ENCODE results near the gene TRAF2. TPM values are rescaled to one million over a fixed set of nuclear protein-coding genes. Genes with fewer than 3 reads are reported as not detected.

Gene TRAF2
- polyA plus RNA-seq, 3 donors: 10.2 to 15.9 (median 14.7) TPM

DNA sequence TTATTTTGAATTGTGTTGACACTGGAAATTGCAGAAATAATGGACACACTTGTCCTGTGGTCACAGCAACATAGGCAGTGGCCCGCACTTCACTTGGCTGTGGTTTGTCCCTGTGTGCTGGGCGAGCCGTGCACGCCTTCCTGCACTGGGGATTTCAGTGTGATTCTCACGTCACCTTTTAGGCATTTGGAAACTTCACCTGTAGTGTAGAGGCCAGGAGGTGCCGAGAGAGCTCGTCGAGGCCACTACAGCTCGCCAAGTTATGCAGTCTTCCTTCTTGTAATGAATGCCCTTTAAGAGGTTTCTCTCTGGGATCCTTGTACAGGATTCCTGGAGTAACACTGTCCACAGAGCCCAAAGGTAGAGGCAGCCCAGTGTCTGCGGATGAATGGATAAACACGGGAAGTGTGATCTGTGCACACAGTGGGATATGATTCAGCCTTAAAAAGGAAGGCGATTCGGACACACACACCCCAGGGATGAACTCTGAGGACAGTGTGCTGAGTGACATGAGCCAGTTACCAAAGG lies 14.7 kb downstream of the TRAF2 start:
- no peak for DNase-seq (ENCODE audit: extremely low read depth in 1 of 11, low read depth in 9 of 11, low spot score in 4 of 11)

DNA sequence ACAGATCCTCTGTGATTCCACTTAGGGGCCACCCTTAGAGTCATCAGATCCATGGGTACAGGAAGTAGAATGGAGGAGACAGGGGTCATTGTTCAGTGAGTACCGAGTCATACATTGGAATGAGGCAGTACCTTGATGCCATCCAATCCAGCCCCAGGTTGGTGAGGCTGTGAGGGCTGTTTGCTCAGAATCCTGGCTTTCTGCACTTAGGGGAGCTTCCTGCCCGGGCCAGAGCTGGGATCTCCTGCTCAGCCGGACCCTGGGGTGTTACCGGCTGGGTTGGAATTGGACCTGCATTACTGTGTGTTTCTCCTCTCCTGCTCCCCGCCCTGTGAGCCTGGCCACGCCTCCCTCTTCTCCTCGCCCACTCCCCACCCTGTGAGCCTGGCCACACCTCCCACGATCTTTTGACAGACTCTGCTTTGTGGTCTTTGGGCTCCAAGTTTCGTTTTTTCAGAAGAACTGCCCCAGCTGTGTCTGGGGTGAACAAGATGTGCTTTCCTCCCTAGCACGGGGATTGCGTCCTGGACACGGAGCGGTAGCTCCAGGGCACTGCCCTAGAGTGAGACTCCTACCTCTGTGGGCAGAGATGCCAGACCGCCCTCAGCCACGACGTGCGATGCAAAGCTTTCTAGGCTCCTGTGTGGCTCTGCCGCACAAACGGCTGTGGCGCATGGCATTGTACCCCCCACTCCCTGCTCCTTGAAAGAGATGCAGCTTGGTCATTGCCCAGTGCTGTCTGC lies 15.4 kb downstream of the TRAF2 start:
- DNase-seq (ENCODE audit: extremely low read depth in 1 of 11, low read depth in 9 of 11, low spot score in 4 of 11): no peak

DNA sequence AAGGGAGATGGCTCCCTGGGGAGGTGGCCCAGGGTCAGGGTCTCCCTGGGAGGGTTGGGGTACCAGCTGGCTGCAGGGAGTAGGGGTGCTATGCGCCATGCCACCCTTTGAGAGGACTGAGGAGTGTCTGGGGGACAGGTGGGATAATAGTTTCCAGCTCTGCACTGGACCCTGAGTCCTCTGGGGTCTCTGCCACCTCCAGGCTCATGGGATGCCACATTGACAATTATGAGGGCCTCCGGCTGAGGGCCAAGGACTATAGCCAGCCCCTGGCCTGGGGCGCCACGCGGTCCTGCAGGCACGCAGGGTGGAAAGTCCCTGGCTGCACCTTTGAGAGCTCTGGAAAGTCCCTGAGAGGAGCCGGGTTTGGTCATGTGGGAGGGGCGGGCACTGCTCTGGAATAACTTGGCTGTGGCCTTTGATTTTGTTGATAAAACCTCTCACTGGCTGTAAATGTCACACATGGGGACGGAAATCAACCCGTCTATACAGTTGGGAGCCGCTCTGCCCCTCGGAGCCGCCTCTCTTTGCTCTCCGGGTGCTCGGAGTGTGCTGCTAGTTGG lies 16.0 kb downstream of the TRAF2 start:
- peak in 1 of 11 donors; percentile 8 for DNase-seq (ENCODE audit: extremely low read depth in 1 of 11, low read depth in 9 of 11, low spot score in 4 of 11)

DNA sequence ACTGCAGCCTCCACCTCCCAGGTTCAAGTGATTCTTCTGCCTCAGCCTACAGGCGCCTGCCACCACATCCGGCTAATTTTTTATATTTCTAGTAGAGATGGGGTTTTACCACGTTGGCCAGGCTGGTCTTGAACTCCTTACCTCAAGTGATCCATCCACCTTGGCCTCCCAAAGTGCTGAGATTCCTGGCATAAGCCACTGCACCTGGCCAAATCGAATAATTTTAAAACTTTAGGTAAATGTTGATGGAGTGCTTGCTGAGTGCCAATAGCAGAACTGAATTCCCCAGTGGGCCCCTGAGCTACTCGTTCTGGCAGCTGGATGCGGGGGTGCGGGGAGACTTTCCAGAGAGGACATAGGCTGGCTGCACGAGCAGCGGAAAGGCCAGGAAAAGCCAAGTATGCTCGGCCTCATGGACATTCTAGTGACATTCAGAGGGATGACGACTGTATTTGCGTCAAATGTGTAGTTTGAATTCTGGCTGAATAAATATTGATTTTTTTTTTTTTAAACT lies 16.8 kb downstream of the TRAF2 start:
- no peak for DNase-seq (ENCODE audit: extremely low read depth in 1 of 11, low read depth in 9 of 11, low spot score in 4 of 11)

DNA sequence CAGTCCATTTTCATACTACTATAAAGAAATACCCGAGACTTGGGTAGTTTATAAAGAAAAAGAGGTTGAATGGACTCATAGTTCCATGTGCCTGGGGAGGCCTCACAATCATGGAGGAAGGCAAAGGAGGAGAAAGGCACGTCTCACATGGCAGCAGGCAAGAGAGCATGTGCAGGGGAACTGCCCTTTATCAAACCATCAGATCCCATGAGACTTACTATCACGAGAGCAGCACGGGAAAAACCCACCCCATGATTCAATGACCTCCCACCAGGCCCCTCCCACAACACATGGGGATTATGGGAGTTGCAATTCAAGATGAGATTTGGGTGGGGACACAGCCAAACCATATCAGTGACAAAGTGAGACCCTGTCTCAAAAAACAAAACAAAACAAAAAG lies 19.9 kb downstream of the TRAF2 start:
- no peak for DNase-seq (ENCODE audit: extremely low read depth in 1 of 11, low read depth in 9 of 11, low spot score in 4 of 11)

DNA sequence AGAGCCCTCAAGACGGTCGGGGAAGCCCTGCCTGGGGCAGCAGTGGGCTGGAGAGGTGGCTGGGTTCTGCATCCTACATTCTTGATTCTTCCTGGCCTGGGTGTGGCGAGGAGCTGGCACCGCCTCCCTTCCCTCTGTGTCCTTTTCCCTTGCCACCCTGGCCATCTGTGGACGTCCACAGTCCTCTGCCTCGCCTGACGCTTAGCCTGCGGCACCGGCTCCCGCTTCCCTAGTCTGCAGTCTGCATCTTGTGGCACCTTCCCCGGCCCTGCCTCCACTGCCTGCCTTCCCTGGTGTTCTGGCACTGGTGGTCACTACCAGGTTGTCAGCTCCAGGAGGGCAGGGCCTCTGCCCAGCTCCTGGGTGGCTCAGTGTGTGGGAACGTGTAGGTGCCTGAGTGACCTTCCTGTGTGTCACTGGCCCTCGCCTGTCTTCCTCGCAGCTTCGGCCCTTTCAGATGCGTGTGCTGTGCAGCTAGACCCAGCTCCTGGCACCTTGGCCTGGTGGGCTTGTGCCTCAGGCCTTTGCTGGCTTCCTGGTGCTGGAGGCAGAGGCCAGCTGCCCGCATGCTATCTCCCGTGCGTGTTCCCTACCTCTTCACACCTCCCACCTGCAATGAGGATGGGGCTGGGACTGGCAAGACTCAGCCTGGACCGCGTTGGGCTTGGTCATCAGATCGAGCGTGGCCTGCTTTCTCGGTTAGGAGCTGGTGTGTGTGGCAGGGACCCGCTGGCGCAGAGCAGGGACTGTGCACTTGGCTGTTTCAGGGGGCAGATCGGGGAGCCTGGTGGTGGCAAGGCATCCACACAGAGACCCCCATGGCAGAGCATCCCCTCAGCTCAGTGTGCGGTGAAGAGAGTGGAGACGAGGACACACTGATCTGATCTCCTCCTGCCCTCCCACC lies 20.9 kb downstream of the TRAF2 start:
- DNase-seq (ENCODE audit: extremely low read depth in 1 of 11, low read depth in 9 of 11, low spot score in 4 of 11): no peak

DNA sequence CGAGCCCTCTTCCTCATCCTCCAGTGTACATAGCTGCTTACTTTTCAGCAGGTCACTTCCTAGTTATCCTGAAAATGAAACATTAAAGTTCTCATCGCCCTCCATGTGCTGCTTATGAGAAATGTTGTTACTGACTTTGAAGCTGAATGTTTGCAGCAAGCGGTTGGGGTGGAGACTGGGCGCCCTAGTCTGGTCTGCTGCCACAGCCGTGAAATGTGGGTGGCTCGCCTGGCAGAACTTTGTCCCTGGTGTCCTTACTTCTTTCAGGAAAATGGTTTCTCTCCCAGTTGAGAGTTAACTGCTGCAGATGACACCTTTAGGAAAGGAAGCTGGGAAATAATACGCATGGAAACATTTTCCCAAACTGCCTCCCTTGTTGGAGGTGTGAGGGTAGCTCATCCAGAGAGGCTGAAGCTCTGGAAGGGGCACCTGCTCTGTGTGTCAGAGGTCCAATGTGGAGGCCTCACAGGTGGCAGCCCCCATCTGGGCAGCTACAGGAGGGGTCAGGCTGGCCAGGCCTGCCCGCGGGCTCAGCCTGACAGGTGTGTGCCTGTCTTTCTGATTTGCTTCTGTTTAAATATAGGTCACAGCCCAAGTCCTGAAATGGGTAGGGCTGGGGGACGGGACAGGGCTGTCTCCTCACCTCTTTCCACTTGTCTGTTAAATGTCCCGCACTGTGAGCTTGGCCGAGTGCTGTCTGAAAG lies 24.0 kb downstream of the TRAF2 start:
- DNase-seq (ENCODE audit: extremely low read depth in 1 of 11, low read depth in 9 of 11, low spot score in 4 of 11): no peak

DNA sequence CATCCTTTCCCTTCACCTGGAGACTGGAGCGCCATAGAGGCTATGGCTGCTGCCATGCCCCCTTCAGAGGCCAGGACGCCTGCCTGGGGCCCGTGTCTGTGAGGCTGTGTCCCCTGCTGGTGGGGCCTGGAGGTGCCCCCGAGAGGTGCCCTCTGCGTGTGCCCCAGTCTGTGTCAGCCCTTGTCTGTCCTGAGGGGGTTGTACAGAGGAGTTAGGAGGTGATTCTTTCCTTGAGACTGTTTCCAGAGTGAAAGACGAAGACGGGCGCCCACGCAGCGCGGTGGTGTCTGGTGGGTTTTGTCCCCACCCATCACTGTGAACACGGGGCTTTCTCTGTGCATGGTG lies 24.6 kb downstream of the TRAF2 start:
- no peak for DNase-seq (ENCODE audit: extremely low read depth in 1 of 11, low read depth in 9 of 11, low spot score in 4 of 11)

DNA sequence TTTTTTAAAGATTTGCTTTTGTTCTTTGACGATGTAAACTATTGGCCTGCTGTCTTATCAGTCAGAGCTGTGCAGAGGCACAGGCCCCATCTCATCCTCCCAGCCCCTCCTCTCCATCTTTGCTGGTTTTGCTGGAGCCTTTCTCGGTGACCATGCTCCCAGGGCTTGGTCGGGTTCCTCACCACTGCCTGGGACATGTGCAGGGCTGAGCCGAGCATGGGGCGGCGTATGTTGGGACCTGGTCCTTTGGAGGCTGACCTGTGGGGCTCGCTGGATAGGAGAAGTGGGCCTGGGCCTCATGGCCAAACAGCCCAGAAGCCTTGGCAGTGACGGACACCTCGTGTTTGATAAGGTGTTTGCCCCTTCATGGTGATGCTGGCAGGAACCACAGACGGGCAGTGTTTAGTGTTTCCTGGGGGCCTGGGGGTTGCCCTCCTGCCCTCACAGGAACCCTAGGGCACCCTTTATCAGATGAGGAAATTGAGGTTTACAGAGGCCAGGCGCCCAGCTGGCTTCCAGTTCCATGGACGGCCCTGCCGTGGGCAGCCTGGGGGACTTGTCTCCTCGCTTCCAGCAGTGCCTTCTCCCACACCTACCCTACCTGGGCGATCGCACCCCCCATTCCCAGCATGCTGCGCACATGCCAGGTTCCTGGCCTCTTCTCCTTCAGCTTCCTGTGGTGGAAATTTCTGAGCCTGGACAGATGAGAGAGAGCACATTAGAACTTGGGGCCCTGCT lies 27.6 kb downstream of the TRAF2 start:
- no peak for DNase-seq (ENCODE audit: extremely low read depth in 1 of 11, low read depth in 9 of 11, low spot score in 4 of 11)

DNA sequence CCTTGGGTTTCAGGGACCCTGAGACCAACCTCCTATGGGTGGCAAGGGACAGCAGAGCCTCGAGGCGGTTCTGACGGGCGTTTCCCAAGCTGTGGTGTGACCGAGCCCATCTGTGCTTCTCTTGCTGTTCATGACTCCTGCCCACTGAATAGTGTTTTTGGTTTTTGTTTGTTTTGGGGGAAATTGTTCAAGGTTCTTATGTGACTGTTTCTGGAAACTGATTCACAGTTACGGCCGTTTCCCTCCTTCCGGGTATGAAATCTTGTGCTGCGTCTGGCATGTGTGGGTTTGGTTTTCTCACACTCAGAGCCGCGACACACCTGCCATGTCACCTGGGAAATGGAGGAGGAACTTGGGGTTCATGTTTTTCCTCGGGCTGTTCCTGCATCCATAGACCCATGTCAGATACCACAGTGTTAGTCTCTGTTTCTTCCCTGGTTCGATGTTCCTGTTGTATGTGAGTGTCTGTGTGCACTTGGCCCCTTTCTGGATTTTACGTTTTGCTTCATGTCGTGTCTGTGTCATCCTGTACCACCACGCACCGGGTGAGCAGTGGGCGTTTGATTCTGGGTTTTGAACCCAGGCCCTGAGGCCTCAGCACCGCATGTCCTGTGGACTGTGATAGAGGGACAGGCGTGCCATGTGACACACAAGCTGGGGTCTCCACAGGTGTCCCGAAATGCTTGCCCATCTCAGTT lies 29.5 kb downstream of the TRAF2 start:
- DNase-seq (ENCODE audit: extremely low read depth in 1 of 11, low read depth in 9 of 11, low spot score in 4 of 11): no peak

DNA sequence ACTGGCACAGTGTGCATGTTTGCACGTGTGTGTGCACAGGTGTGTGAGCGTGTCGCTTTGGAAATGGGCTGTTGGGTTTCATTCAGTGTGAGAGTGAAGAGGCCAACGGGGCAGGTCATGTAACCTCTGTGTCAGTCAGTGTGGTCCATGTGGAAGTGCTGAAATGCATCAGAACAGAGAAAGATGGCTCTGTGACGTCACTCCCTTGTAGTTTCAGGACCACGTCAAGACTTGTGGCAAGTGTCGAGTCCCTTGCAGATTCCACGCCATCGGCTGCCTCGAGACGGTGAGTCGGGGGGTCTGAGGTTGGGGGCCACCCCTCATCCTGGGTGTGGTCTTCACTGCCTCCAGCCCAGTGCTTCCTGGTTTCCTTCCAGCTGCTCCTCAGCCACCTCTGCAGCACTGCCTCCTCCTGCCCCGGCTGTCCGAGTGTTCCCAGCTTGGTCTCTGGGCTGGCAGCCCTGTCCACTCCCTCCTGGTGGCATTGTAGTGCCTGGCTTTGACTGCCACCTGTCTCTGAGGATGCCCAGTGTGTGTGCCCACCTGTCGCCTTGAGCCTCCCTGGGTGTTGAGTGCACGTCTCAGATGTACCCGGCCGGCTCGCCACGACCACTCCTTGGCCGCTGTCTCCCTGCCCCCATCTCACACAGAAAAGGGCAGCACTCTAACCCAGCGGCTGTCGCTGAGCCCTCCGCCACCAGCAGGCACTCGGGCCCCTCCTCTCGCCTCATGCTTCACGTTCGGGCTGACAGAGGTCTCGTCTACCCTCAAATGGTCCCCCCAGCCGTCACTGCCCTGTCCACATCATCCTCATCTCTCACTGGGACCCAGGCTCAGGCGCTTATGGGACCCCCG lies 30.2 kb downstream of the TRAF2 start:
- DNase-seq (ENCODE audit: extremely low read depth in 1 of 11, low read depth in 9 of 11, low spot score in 4 of 11): no peak

DNA sequence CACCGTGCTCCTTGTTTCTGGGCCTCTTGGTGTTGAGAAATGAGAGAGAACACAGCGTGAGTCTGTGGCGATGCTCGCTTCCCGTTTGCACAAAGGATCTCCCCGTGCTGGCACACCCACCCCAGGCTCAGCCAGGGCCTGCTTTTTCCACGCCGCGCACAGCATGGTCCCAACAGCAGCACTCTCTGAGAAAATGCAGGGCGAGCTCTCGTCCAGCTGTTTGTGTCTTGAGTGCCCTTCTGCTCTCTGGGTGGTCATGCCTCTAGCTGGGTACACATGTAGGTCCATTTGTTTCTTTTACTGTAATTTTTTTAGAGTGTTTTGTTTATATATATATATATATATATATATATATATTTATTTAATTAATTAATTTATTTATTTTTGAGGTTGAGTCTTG lies 31.6 kb downstream of the TRAF2 start:
- DNase-seq (ENCODE audit: extremely low read depth in 1 of 11, low read depth in 9 of 11, low spot score in 4 of 11): no peak

DNA sequence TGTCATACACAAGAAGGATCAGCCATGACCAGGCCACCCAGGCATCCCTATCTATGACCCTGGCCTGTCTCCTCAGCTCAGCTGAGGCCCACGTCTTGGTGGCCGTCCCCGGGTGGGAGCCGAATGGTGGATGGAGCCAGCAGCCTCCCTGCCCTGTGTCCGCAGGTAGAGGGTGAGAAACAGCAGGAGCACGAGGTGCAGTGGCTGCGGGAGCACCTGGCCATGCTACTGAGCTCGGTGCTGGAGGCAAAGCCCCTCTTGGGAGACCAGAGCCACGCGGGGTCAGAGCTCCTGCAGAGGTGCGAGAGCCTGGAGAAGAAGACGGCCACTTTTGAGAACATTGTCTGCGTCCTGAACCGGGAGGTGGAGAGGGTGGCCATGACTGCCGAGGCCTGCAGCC lies 33.8 kb downstream of the TRAF2 start:
- no peak for DNase-seq (ENCODE audit: extremely low read depth in 1 of 11, low read depth in 9 of 11, low spot score in 4 of 11)

DNA sequence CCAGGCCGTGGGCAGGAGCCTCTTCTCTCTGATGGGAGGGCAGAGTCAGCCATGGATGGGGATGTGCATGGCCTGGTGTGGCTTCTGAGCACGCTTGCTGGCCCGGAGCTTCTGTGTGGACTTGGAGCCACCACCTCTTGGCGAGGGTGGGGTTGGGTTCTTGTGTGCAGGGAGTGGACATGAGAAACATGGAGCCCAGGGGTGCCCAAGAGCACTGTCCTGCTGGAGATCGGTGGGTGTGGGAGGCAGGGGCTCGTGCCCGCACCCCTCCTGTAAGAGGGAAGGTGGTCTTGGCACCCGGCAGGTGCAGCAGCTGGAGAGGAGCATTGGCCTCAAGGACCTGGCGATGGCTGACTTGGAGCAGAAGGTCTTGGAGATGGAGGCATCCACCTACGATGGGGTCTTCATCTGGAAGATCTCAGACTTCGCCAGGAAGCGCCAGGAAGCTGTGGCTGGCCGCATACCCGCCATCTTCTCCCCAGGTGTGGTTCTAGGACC lies 34.5 kb downstream of the TRAF2 start:
- DNase-seq (ENCODE audit: extremely low read depth in 1 of 11, low read depth in 9 of 11, low spot score in 4 of 11): no peak

DNA sequence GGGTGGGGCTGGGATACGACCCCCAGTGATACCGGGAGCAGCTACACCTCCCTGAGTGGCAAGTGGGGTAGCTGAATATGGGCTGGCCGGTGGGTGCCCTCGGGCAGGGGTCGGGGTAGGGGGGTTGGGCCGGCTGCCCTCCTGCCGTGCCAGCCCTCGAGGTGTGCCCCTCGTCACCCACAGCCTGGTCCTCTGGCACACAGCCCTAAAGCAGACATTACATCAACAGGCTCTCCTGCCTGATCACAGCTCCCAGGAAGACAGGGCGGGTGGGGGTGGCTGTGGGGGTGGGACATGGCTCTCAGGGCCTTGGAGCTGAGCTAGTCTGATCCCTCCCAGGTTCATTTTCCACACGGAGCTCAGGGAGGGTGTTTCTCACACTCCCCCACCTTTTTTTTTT lies 35.0 kb downstream of the TRAF2 start:
- DNase-seq (ENCODE audit: extremely low read depth in 1 of 11, low read depth in 9 of 11, low spot score in 4 of 11): no peak

DNA sequence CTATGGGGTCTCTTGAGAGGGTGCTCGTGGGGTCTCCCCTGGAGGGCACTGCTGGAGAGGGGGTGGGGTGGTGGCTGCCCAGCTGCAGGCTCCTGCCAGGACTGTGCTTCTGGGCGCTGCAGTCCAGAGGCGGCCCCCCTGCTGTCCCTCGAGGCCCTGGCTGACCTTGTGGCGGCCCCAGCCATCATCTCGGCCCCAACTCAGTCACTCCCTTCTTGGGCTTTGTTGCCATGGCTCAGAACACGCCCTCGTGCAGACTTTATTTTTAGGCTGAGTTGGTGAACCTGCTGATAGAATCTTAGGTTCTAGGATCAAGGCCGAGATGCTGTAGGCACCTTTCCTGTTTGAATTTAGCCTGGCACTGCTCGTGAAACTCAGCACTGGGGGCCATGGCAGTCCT lies 35.4 kb downstream of the TRAF2 start:
- DNase-seq (ENCODE audit: extremely low read depth in 1 of 11, low read depth in 9 of 11, low spot score in 4 of 11): no peak

DNA sequence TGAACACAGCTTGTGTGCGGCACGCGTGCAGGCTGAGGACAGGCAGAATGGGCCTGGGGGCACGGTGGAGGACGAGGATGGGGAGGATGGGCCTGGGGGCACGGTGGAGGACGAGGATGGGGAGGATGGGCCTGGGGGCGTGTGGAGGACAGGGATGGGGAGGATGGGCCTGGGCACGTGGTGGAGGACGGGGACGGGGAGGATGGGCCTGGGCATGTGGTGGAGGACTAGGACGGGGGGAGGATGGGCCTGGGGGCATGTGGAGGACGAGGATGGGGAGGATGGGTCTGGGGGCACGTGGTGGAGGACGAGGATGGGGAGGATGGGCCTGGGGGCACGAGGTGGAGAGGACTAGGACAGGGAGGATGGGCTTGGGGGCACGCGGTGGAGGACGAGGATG lies 36.2 kb downstream of the TRAF2 start:
- no peak for DNase-seq (ENCODE audit: extremely low read depth in 1 of 11, low read depth in 9 of 11, low spot score in 4 of 11)
